Esophagus squamous epithelium (tissue), 4 donors: ENCODE measurements around the gene NUTF2.

Experiments used
- POLR2A ChIP-seq, 4 donors: fragments of 450-650 bp; IDR thresholded peaks; one replicate each; pipeline ENCODE4 v1.6.1; 2017; ENCODE audit warnings: antibody characterized with exemption in 4 of 4, mild to moderate bottlenecking in 4 of 4, moderate library complexity in 3 of 4
- TF ChIP-seq, protein P1 (sequence below), 6 experiments: fragments of 450-650 bp in 4 of 6; fragments of 200-600 bp in 2 of 6; sonication (generic) in 2 of 6; IDR thresholded peaks; one replicate each; pipeline ENCODE4 v1.5.1; 2016 to 2019; ENCODE audit warnings: antibody characterized with exemption in 6 of 6, mild to moderate bottlenecking in 4 of 6, moderate library complexity in 4 of 6

DNA sequence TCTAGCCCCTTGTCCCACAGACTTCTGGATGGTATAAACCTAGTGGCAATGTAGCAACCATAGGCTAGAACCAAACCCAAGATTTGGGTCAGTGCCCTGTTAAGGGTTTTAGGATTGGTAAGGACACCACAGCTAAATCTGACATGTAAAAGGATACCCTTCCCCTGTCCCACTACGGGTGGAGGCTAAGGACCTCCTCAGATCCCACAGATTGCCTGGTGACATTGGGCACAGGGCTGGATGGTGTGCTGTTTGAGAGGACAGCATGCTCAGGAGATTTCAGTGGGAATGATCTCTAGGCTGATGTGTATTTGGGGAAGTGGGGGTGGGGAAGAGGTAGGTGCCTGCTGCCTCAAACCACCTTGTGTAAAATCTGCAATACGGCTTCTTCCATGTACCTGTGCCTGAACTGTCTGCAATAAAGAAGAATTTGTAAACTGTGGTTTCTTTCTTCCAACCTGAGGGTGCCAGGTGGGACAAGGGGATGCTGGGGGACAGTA, 25.4 kb downstream of the NUTF2 start:
- TF ChIP-seq, protein P1, sequence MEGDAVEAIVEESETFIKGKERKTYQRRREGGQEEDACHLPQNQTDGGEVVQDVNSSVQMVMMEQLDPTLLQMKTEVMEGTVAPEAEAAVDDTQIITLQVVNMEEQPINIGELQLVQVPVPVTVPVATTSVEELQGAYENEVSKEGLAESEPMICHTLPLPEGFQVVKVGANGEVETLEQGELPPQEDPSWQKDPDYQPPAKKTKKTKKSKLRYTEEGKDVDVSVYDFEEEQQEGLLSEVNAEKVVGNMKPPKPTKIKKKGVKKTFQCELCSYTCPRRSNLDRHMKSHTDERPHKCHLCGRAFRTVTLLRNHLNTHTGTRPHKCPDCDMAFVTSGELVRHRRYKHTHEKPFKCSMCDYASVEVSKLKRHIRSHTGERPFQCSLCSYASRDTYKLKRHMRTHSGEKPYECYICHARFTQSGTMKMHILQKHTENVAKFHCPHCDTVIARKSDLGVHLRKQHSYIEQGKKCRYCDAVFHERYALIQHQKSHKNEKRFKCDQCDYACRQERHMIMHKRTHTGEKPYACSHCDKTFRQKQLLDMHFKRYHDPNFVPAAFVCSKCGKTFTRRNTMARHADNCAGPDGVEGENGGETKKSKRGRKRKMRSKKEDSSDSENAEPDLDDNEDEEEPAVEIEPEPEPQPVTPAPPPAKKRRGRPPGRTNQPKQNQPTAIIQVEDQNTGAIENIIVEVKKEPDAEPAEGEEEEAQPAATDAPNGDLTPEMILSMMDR (IDR thresholded peaks at IDR 0.05), result no peak
- TF ChIP-seq POLR2A (IDR thresholded peaks at IDR 0.05), result no peak
